ENCODE measurements around the gene MT1A. TPM values are rescaled to one million over a fixed set of nuclear protein-coding genes. Genes with fewer than 3 reads are reported as not detected.

Gene MT1A
- total RNA-seq (5.4 and 8.4 TPM in 2 replicates), polyA plus RNA-seq (2.3 and 6.5 TPM in 2 replicates), polyA minus RNA-seq (3.8 TPM in 1 of 2 replicates, not detected in the other), Bru-seq, nascent RNA (percentile 26 among the genes with signal in this experiment), BruChase-seq, experiment 1, labeled RNA remaining after a 6-hour chase (percentile 32 among the genes with signal in this experiment), BruChase-seq, experiment 2, labeled RNA remaining after a 2-hour chase (percentile 34 among the genes with signal in this experiment)
- 8.9 and 15.6 TPM in 2 replicates for polyA plus RNA-seq (2011; cell fraction: cytosol; rRNA removed)
- polyA plus RNA-seq (2011; cell fraction: nucleus; rRNA removed) = 3.3 and 3.7 TPM in 2 replicates
- 22.0 and 29.7 TPM in 2 replicates for polyA plus RNA-seq (2012)
- polyA minus RNA-seq (2011; cell fraction: cytosol; rRNA and poly(A)+ RNA removed) = not detected
- polyA minus RNA-seq (2011; cell fraction: nucleus; rRNA and poly(A)+ RNA removed) = not detected in 2 replicates
- long read RNA-seq, transcript MT1A-201 (3 exons, 396 nt) = major isoform, 7 of 8 reads
- long read RNA-seq, partial matches to known transcripts = 0 of 8 reads
- long read RNA-seq, other reads (novel, unspliced or antisense) = 1 of 8 reads

DNA sequence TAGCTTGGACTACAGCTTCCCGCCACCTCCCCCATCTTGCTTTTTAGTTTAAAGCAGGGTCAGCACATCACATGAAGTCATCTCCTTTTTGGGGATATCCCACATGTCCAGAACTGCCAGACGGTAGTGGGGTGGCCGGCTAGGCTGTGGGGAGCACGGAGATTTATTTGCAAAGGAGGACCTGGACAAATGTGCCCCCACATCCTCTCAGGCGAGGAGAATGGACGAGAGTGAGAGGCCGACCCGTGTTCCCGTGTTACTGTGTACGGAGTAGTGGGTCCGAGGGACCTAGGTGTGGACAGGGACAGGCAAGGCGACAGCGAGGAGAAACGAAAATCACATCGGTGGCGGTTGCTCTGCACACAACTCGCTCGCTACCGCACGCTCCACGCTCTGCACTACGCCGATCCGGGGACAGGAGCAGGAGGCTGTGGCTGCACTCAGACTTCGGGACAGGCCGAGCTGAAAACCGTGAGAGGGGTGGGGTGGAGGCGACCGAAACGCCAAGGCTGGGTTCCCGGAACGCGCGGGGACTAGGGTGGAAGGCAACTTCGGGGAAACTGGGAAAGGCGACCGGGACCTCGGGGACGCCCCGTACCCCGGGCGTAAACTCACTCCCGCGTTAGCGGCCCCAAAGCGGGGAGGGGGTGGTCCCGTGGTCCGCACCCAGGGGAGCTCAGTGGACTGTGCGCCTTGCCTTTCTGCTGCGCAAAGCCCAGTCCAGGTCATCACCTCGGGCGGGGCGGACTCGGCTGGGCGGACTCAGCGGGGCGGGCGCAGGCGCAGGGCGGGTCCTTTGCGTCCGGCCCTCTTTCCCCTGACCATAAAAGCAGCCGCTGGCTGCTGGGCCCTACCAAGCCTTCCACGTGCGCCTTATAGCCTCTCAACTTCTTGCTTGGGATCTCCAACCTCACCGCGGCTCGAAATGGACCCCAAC, at the start of gene MT1A:
Gene MT1A (plus strand): TSS at position 853 of the 937 bp plus-strand sequence. CDS start 73 bp downstream, at position 926.
- Histone ChIP-seq H3K9me3 (replicated peaks; ENCODE audit: control insufficient read depth, insufficient read depth, low read length) (no peaks in the 10 kb centered on the region), H3K4me3 (replicated peaks in 1 of 3; ENCODE audit: insufficient read depth in 1 of 3, low read depth in 1 of 3, low read length in 3 of 3) (peak within 1 kb of the TSS in 2 of 3 experiments; percentile 38 to 48), H3K9me1 (replicated peaks; ENCODE audit: control insufficient read depth, extremely low read depth, insufficient read depth, low read length) (no peaks in the 10 kb centered on the region), H3K79me2 (ENCODE audit: control insufficient read depth, insufficient read depth, low read length) (no peaks in the 10 kb centered on the region), H3K4me1 (ENCODE audit: control insufficient read depth, extremely low read depth, insufficient read depth, low read length) (peaks cover 14% of the 10 kb centered on the region), H3K27me3 (ENCODE audit: control insufficient read depth in 2 of 2, insufficient read depth in 2 of 2, low read length in 2 of 2) (peaks cover 34 to 44% of the 10 kb centered on the region in 2 experiments), H3K36me3 (ENCODE audit: control insufficient read depth in 2 of 2, extremely low read depth in 1 of 2, insufficient read depth in 2 of 2, low read length in 2 of 2) (no peaks in the 10 kb centered on the region), H3K4me2 (ENCODE audit: insufficient read depth, low read length) (peak within 1 kb of the TSS; percentile 70), H4K20me1 (replicated peaks; ENCODE audit: control insufficient read depth, extremely low read depth, insufficient read depth, low read length) (no peaks in the 10 kb centered on the region), H3K9ac (replicated peaks; ENCODE audit: extremely low read depth, insufficient read depth, low read length) (no peak within 1 kb of the TSS), H2AFZ (ENCODE audit: low read depth, low read length) (peak within 1 kb of the TSS; percentile 84), H3K27ac (ENCODE audit: insufficient read depth, low read depth, low read length) (no peak within 1 kb of the TSS)
- ChIA-PET CTCF (interaction anchor here (1.0 to 1.3 kb wide), 5 partner anchors 15 to 63 kb away, joined by 3 to 5 read pairs (median 4); partner anchors contain the start of gene MT2A), POLR2A (interaction anchor here (1.1 kb wide), 1 partner anchor 12 kb away, joined by 4 read pairs; the partner anchor contains the start of gene MT1E)
- peak; percentile 28 for DNase-seq (ENCODE audit: low read depth, low spot score)
- intact Hi-C loops (cut with micrococcal nuclease) (loop anchor here (2.0 kb wide), 1 partner anchor 45 kb away; the partner anchor contains the start of gene MT1X), dilution Hi-C loops (cut with MboI; ENCODE audit: extremely low pct_ligation_motif_present, low sequenced_read_pairs) (no loop called here)
- peak; percentile 85 for FAIRE-seq
- no TSS peak for BruUV-seq (replicated peaks)
- TF ChIP-seq POLR2A (IDR thresholded peaks at IDR 0.05; ENCODE audit: low read depth, low read length) = peak; percentile 53
- no peak for TF ChIP-seq MAX (IDR thresholded peaks at IDR 0.05; ENCODE audit: insufficient read depth, insufficient read length)
- TF ChIP-seq FOS (IDR thresholded peaks at IDR 0.05; ENCODE audit: borderline replicate concordance, insufficient read depth, low read length) = no peak
- no peak for TF ChIP-seq JUN (IDR thresholded peaks at IDR 0.05; ENCODE audit: borderline replicate concordance, insufficient read depth, insufficient read length, low read depth)
- no peak for TF ChIP-seq POLR2AphosphoS5 (IDR thresholded peaks at IDR 0.05; ENCODE audit: insufficient read depth, low read depth, low read length)
- no peak for TF ChIP-seq MYC (IDR thresholded peaks at IDR 0.05; ENCODE audit: low read depth, low read length)
- TF ChIP-seq GATA2 (IDR thresholded peaks at IDR 0.05; ENCODE audit: insufficient read depth, insufficient read length, low read depth, low read length) = no peak
- TF ChIP-seq, protein P1, sequence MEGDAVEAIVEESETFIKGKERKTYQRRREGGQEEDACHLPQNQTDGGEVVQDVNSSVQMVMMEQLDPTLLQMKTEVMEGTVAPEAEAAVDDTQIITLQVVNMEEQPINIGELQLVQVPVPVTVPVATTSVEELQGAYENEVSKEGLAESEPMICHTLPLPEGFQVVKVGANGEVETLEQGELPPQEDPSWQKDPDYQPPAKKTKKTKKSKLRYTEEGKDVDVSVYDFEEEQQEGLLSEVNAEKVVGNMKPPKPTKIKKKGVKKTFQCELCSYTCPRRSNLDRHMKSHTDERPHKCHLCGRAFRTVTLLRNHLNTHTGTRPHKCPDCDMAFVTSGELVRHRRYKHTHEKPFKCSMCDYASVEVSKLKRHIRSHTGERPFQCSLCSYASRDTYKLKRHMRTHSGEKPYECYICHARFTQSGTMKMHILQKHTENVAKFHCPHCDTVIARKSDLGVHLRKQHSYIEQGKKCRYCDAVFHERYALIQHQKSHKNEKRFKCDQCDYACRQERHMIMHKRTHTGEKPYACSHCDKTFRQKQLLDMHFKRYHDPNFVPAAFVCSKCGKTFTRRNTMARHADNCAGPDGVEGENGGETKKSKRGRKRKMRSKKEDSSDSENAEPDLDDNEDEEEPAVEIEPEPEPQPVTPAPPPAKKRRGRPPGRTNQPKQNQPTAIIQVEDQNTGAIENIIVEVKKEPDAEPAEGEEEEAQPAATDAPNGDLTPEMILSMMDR (IDR thresholded peaks at IDR 0.05; ENCODE audit: extremely low read depth in 1 of 2, insufficient read depth in 1 of 2, low read depth in 1 of 2, low read length in 2 of 2) = no peak
- peak; percentile 61 for TF ChIP-seq EZH2 (IDR thresholded peaks at IDR 0.05; ENCODE audit: borderline replicate concordance, low read depth, low read length, severe bottlenecking)
